ELR (cell line): ENCODE data around the gene UBXN4.
A peak's percentile ranks its signal among the peaks of the same experiment; 100 is the strongest.
"Not testable (repeated sequence)": the region's sequence is repeated elsewhere in the genome, so short reads cannot be mapped to it uniquely, and the experiment has no call there.

ENCODE experiments used
- DNase-seq: peaks from one replicate; pipeline ENCODE4 v3.0.0-alpha.2; 2015; ENCODE audit warnings: low read depth

UBXN4 gene

GRCh38 chr2:135741395-135742324 is at the start of gene UBXN4:
UBXN4 (plus strand) TSS chr2:135741855; CDS start chr2:135741930, 75 bp downstream.
- DNase-seq: peak; percentile 99

GRCh38 chr2:135694711-135695110 is 46.9 kb upstream of the UBXN4 start:
- DNase-seq: no peak

- DNase-seq: no peak
Observed at GRCh38 chr2:135698838-135699237, 42.8 kb upstream of the UBXN4 start.

GRCh38 chr2:135701442-135701841 is 40.2 kb upstream of the UBXN4 start:
- peak; percentile 68 for DNase-seq

GRCh38 chr2:135703300-135703699 is 38.4 kb upstream of the UBXN4 start:
- no peak for DNase-seq

- DNase-seq: not testable (repeated sequence)
Observed at GRCh38 chr2:135704075-135704474, 37.6 kb upstream of the UBXN4 start.

- no peak for DNase-seq
Observed at GRCh38 chr2:135708159-135708558, 33.5 kb upstream of the UBXN4 start.

- peak; percentile 56 for DNase-seq
Observed at GRCh38 chr2:135709992-135710391, 31.7 kb upstream of the UBXN4 start.

GRCh38 chr2:135715086-135715485 is 26.6 kb upstream of the UBXN4 start:
- DNase-seq: not testable (repeated sequence)

- no peak for DNase-seq
Observed at GRCh38 chr2:135728064-135728743, 13.5 kb upstream of the UBXN4 start.

- no peak for DNase-seq
Observed at GRCh38 chr2:135732561-135732960, 9.1 kb upstream of the UBXN4 start.

GRCh38 chr2:135733045-135733444 is 8.6 kb upstream of the UBXN4 start:
- no peak for DNase-seq

GRCh38 chr2:135736546-135736945 is 5.1 kb upstream of the UBXN4 start:
- no peak for DNase-seq

GRCh38 chr2:135740206-135740605 is 1.4 kb upstream of the UBXN4 start:
- DNase-seq: no peak

- DNase-seq: no peak
Observed at GRCh38 chr2:135741043-135741394, 636 bp upstream of the UBXN4 start.

GRCh38 chr2:135742325-135742757 is 686 bp downstream of the UBXN4 start:
- DNase-seq: peak; percentile 72

- DNase-seq: peak; percentile 21
Observed at GRCh38 chr2:135743860-135744259, 2.2 kb downstream of the UBXN4 start.

GRCh38 chr2:135744760-135745314 is 3.2 kb downstream of the UBXN4 start:
- peak; percentile 69 for DNase-seq

- DNase-seq: peak; percentile 88
Observed at GRCh38 chr2:135745545-135745944, 3.9 kb downstream of the UBXN4 start.

- DNase-seq: no peak
Observed at GRCh38 chr2:135755573-135755972, 13.9 kb downstream of the UBXN4 start.

- DNase-seq: no peak
Observed at GRCh38 chr2:135756692-135757091, 15.0 kb downstream of the UBXN4 start.

GRCh38 chr2:135762022-135762421 is 20.4 kb downstream of the UBXN4 start:
- DNase-seq: no peak

GRCh38 chr2:135762530-135762929 is 20.9 kb downstream of the UBXN4 start:
- DNase-seq: no peak
